Kidney epithelial cell (primary cell): ENCODE results near the gene TAS2R20. TPM values are rescaled to one million over a fixed set of nuclear protein-coding genes. Genes with fewer than 3 reads are reported as not detected.

Source experiments
- DNase-seq: peaks from one replicate; pipeline ENCODE4 v3.0.0-alpha.2; 2010; ENCODE audit warnings: low read depth
- H3K27me3 ChIP-seq: 2 replicates; pipeline ENCODE4 v1.6.0; 2011; ENCODE audit warnings: low read length; ENCODE audit not compliant: control insufficient read depth, insufficient read depth
- H3K36me3 ChIP-seq: 2 replicates; pipeline ENCODE4 v1.5.1; 2011; ENCODE audit warnings: low read length; ENCODE audit not compliant: control insufficient read depth, insufficient read depth
- H3K4me3 ChIP-seq: 2 replicates; pipeline ENCODE4 v1.5.1; 2011; ENCODE audit warnings: low read depth, mild to moderate bottlenecking, control low read depth, low read length
- total RNA-seq: library from RNA; depleted of rRNA; stranded (reverse); fragments of >200 nt; gene quantifications from 2 replicates; pipeline ENCODE4 v1.2.3, GENCODE V29; 2015
- TF ChIP-seq, protein P1 (sequence below): IDR thresholded peaks from 2 replicates; pipeline ENCODE4 v1.5.1; 2011; ENCODE audit warnings: mild to moderate bottlenecking, moderate library complexity, low read length, control low read depth, inconsistent platforms; ENCODE audit not compliant: insufficient read depth, poor library complexity, severe bottlenecking

TAS2R20 gene
- total RNA-seq, 1 donor from 2014 or later: 1.0 TPM

DNA sequence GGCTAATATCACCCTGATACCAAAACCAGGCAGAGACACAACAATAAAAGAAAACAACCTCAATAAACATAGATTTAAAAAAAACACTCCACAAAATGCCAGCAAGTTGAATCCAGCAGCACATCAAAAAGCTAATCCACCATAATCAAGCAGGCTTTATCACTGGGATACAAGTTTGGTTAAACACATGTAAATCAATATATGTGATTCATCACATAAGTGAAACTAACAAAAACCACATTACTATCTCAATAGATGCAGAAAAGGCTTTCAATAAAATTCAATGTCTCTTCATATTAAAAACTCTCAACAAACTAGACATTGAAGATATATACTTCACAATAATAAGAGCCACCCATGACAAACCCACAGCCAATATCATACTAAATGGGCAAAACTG is 42.0 kb downstream of the TAS2R20 start:
- DNase-seq: no peak
- Histone ChIP-seq H3K27me3 (no peaks in the 10 kb centered on the region), H3K4me3 (no peak overlapping the region), H3K36me3 (no peaks in the 10 kb centered on the region)
- TF ChIP-seq, protein P1, sequence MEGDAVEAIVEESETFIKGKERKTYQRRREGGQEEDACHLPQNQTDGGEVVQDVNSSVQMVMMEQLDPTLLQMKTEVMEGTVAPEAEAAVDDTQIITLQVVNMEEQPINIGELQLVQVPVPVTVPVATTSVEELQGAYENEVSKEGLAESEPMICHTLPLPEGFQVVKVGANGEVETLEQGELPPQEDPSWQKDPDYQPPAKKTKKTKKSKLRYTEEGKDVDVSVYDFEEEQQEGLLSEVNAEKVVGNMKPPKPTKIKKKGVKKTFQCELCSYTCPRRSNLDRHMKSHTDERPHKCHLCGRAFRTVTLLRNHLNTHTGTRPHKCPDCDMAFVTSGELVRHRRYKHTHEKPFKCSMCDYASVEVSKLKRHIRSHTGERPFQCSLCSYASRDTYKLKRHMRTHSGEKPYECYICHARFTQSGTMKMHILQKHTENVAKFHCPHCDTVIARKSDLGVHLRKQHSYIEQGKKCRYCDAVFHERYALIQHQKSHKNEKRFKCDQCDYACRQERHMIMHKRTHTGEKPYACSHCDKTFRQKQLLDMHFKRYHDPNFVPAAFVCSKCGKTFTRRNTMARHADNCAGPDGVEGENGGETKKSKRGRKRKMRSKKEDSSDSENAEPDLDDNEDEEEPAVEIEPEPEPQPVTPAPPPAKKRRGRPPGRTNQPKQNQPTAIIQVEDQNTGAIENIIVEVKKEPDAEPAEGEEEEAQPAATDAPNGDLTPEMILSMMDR: no peak

DNA sequence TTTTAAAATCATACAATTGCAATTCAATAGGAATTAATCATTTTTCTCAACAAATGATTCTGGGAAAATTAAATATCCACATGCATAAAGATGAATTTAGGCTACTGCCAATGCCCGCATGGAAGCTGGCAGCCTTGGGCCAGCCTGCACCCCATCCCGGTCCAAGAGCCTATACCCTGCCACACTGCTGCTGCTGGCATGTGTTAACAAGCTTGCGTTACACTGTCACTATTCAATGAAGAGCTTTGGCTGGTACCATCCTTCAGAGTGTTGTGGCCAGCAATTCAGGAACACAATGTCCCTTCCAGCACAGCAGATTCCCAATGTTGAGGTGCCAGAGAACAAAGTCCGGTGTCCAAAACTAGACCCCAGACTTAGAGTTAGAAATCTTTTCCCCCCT is 45.5 kb downstream of the TAS2R20 start:
- no peaks in the 10 kb centered on the region for H3K36me3 ChIP-seq
- no peak for DNase-seq
- no peaks in the 10 kb centered on the region for H3K27me3 ChIP-seq
- H3K4me3 ChIP-seq: no peak overlapping the region
- TF ChIP-seq, protein P1: no peak

Other genes with a start within 250 kb of the TAS2R20 start
- not detected in 2 replicates for gene TAS2R7, start 195.7 kb downstream of the TAS2R20 start, total RNA-seq
- gene TAS2R8, start 191.0 kb downstream of the TAS2R20 start, total RNA-seq: 0.08 TPM in 1 of 2 replicates, not detected in the other
- gene TAS2R9, start 188.1 kb downstream of the TAS2R20 start, total RNA-seq: not detected in 2 replicates
- gene TAS2R10, start 171.9 kb downstream of the TAS2R20 start, total RNA-seq: 0.34 and 0.46 TPM in 2 replicates
- gene PRR4, start 148.8 kb downstream of the TAS2R20 start, total RNA-seq: 0.38 and 0.55 TPM in 2 replicates
- 6.2 and 8.7 TPM in 2 replicates for gene PRH1, start 114.0 kb downstream of the TAS2R20 start, total RNA-seq
- gene TAS2R13, start 88.7 kb downstream of the TAS2R20 start, total RNA-seq: 0.21 and 0.89 TPM in 2 replicates
- not detected in 2 replicates for gene PRH2, start 69.1 kb downstream of the TAS2R20 start, total RNA-seq
- gene TAS2R14, start 59.0 kb downstream of the TAS2R20 start, total RNA-seq: 2.5 and 3.1 TPM in 2 replicates
- gene TAS2R50, start 11.4 kb downstream of the TAS2R20 start, total RNA-seq: 0.41 and 0.96 TPM in 2 replicates
- gene TAS2R19, start 24.3 kb upstream of the TAS2R20 start, total RNA-seq: 1.6 TPM in 1 of 2 replicates, not detected in the other
- gene TAS2R31, start 33.1 kb upstream of the TAS2R20 start, total RNA-seq: 0.84 and 2.6 TPM in 2 replicates
- gene TAS2R46, start 64.0 kb upstream of the TAS2R20 start, total RNA-seq: 0.33 and 0.41 TPM in 2 replicates
- not detected in 2 replicates for gene TAS2R43, start 94.0 kb upstream of the TAS2R20 start, total RNA-seq
- gene TAS2R30, start 136.3 kb upstream of the TAS2R20 start, total RNA-seq: 0.48 and 0.84 TPM in 2 replicates
- gene SMIM10L1, start 172.9 kb upstream of the TAS2R20 start, total RNA-seq: 12.1 and 13.2 TPM in 2 replicates
- gene TAS2R42, start 188.6 kb upstream of the TAS2R20 start, total RNA-seq: not detected in 2 replicates